ENCODE measurements around the gene S1PR2.

DNA sequence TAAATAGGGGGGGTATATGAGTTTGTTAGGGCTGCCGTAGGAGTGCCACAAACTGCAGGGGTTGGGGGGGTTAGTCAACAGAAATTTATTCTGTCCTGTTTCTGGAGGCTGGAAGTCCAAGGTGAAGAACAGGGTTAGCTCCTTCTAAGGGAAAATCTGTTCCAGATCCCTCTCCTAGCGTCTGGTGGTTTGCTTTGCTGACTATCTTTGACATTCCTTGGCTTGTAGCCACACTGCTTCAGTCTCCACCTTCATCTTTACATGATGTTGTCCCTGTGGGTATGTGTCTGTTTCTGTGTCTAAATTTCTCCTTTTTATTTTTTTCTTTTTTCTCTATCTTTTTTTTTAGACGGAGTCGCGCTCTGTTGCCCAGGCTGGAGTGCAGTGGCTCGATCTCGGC lies 31.6 kb upstream of the S1PR2 start:
- TF ChIP-seq NR2C2 (CRISPR knock-in tag; IDR thresholded peaks at IDR 0.05) (no peak), NR2C2 (tag; IDR thresholded peaks at IDR 0.05) (no peak), TARDBP (IDR thresholded peaks at IDR 0.05) (no peak), SOX6 (IDR thresholded peaks at IDR 0.05) (no peak), MYC (IDR thresholded peaks at IDR 0.05; ENCODE audit: low read depth, low read length) (no peak), MYC (CRISPR knock-in tag; IDR thresholded peaks at IDR 0.05; ENCODE audit: borderline replicate concordance, low read depth) (no peak), EZH2 (IDR thresholded peaks at IDR 0.05; ENCODE audit: borderline replicate concordance, low read depth, low read length) (no peak), PHB2 (IDR thresholded peaks at IDR 0.05; ENCODE audit: low read depth) (no peak)

Data from K562 (cell line).